B cell (primary cell): ENCODE results near the gene AGTPBP1. TPM values are rescaled to one million over a fixed set of nuclear protein-coding genes. Genes with fewer than 3 reads are reported as not detected.
A peak's percentile ranks its signal among the peaks of the same experiment; 100 is the strongest.

Experiments used
- ATAC-seq: fragments of 200-7000 bp; cut with Tn5 transposase; one replicate; pipeline ENCODE4 v1.10.0; 2021; ENCODE audit warnings: low read depth, mild to moderate bottlenecking, moderate number of reproducible peaks, moderate library complexity
- CTCF ChIA-PET: fragments of 350-600 bp; sonication (Branson Sonifier 250); formaldehyde crosslinking; loops from one replicate; lab custom pipeline; 2021; ENCODE audit warnings: antibody characterized with exemption, inconsistent platforms; lab: Charles Lee
- POLR2A ChIA-PET: fragments of 350-600 bp; sonication (Branson Sonifier 250); formaldehyde crosslinking; loops from one replicate; lab custom pipeline; 2021; ENCODE audit warnings: antibody characterized with exemption; lab: Charles Lee
- DNase-seq: peaks from one replicate; pipeline ENCODE4 v3.0.0; 2013
- H2AFZ ChIP-seq: 2 replicates; pipeline ENCODE4 v1.6.1; 2012; ENCODE audit warnings: mild to moderate bottlenecking, low read depth, low read length; ENCODE audit not compliant: insufficient read depth, poor library complexity, severe bottlenecking
- H3K27ac ChIP-seq, 2 donors: 1 replicate in 1 of 2; 2 replicates in 1 of 2; pipeline ENCODE4 v1.5.1; 2012 to 2013; ENCODE audit warnings: low read length in 2 of 2, mild to moderate bottlenecking in 2 of 2, moderate library complexity in 1 of 2
- H3K27me3 ChIP-seq, 4 experiments: fragments of 200-600 bp in 1 of 4; sonication (generic) in 1 of 4; replicated peaks in 1 of 4; 1 replicate in 2 of 4; 2 replicates in 2 of 4; pipeline versions ENCODE4 v1.6.1 to v1.7.0; 2013 to 2016; ENCODE audit warnings: low read length in 3 of 4, mild to moderate bottlenecking in 2 of 4, mixed read lengths in 1 of 4, moderate library complexity in 1 of 4; ENCODE audit not compliant: insufficient read depth in 4 of 4, control insufficient read depth in 3 of 4; ENCODE audit errors: control extremely low read depth in 1 of 4
- H3K36me3 ChIP-seq, 2 experiments: replicated peaks in 1 of 2; 1 replicate in 1 of 2; 2 replicates in 1 of 2; pipeline versions ENCODE4 v1.6.1 to v1.7.1; 2013; ENCODE audit warnings: low read length in 1 of 2; ENCODE audit not compliant: insufficient read depth in 2 of 2, control insufficient read depth in 1 of 2; ENCODE audit errors: control extremely low read depth in 1 of 2, extremely low read depth in 1 of 2
- H3K4me1 ChIP-seq, 2 donors: fragments of 200-600 bp in 1 of 2; sonication (generic) in 1 of 2; 1 replicate in 1 of 2; 2 replicates in 1 of 2; pipeline versions ENCODE4 v1.5.1 to v1.6.1; 2013 to 2017; ENCODE audit warnings: low read length in 2 of 2; ENCODE audit not compliant: control insufficient read depth in 2 of 2, insufficient read depth in 2 of 2
- H3K4me2 ChIP-seq: replicated peaks from 2 replicates; pipeline ENCODE3; 2012; ENCODE audit warnings: mild to moderate bottlenecking, low read depth, low read length; ENCODE audit not compliant: poor library complexity, severe bottlenecking
- H3K4me3 ChIP-seq, 5 experiments: fragments of 200-600 bp in 1 of 5; sonication (generic) in 1 of 5; 1 replicate in 3 of 5; 2 replicates in 2 of 5; pipeline versions ENCODE4 v1.5.1 to v1.7.0; 2011 to 2016; ENCODE audit warnings: low read length in 4 of 5, mild to moderate bottlenecking in 4 of 5, low read depth in 2 of 5, control low read depth in 1 of 5, moderate library complexity in 1 of 5; ENCODE audit not compliant: insufficient read depth in 1 of 5; ENCODE audit errors: control extremely low read depth in 1 of 5, extremely low read depth in 1 of 5
- H3K79me2 ChIP-seq: fragments of 200-600 bp; sonication (generic); one replicate; pipeline ENCODE4 v1.6.0; 2016; ENCODE audit warnings: low read length; ENCODE audit not compliant: control insufficient read depth, insufficient read depth
- H3K9ac ChIP-seq: fragments of 200-600 bp; sonication (generic); 2 replicates; pipeline ENCODE4 v1.6.1; 2017; ENCODE audit warnings: mild to moderate bottlenecking, low read length, moderate library complexity
- H3K9me3 ChIP-seq, 3 donors: one replicate each; pipeline versions ENCODE4 v1.6.1 to v1.7.1; 2013; ENCODE audit warnings: low read length in 2 of 3; ENCODE audit not compliant: control insufficient read depth in 2 of 3, insufficient read depth in 1 of 3; ENCODE audit errors: control extremely low read depth in 1 of 3
- H4K20me1 ChIP-seq: 2 replicates; pipeline ENCODE4 v1.6.0; 2012; ENCODE audit warnings: mild to moderate bottlenecking, low read length; ENCODE audit not compliant: insufficient read depth, control insufficient read depth, poor library complexity, severe bottlenecking
- H3K27ac Mint-ChIP-seq: one replicate; pipeline ENCODE4 v1.8.0; 2021; ENCODE audit warnings: mixed read lengths
- H3K27me3 Mint-ChIP-seq: one replicate; pipeline ENCODE4 v1.8.0; 2021; ENCODE audit warnings: mixed read lengths
- H3K4me1 Mint-ChIP-seq: one replicate; pipeline ENCODE4 v1.8.0; 2021; ENCODE audit warnings: mixed read lengths
- H3K4me3 Mint-ChIP-seq: one replicate; pipeline ENCODE4 v1.8.0; 2021; ENCODE audit warnings: mixed read lengths
- H3K9me3 Mint-ChIP-seq: one replicate; pipeline ENCODE4 v1.8.0; 2022; ENCODE audit warnings: mixed read lengths; ENCODE audit not compliant: insufficient read depth
- CTCF ChIP-seq: fragments of 200-600 bp; IDR thresholded peaks from one replicate; pipeline ENCODE4 v1.8.0; 2022; ENCODE audit warnings: antibody characterized with exemption, mild to moderate bottlenecking
- EZH2 ChIP-seq: IDR thresholded peaks from 2 replicates; pipeline ENCODE4 v1.6.1; 2012; ENCODE audit warnings: borderline replicate concordance, low read depth, mild to moderate bottlenecking, moderate library complexity, low read length; ENCODE audit not compliant: insufficient read depth, poor library complexity, severe bottlenecking
- WGBS: methylation state at CpG from one replicate; pipeline ENCODE4 v1.1.5; 2013; ENCODE audit warnings: missing lambda C conversion rate; ENCODE audit not compliant: insufficient coverage; 5-methylcytosine and 5-hydroxymethylcytosine counted together
- intact Hi-C: fragments of 100-400 bp; cut with micrococcal nuclease; formaldehyde crosslinking; loops from one replicate; pipeline ENCODE4 v1.10.0; 2022
- polyA plus RNA-seq: library from polyadenylated mRNA; depleted of rRNA; stranded (reverse); fragments of >200 nt; gene quantifications from 2 replicates; pipeline ENCODE4 v1.2.3, GENCODE V29; 2012
- total RNA-seq, 2 donors: library from RNA; stranded (reverse); fragments of 120-200 nt in 1 of 2; gene quantifications; 1 replicate in 1 of 2; 2 replicates in 1 of 2; pipeline versions ENCODE4 v1.2.3 to v1.2.4, GENCODE V29; 2013 to 2022

AGTPBP1 gene
- total and polyA plus RNA-seq, 2 donors (not counting 1 experiment from before 2014, with no cell fraction given): 7.5 to 33.1 TPM

GRCh38 chr9:85523202-85523601 lies 218.6 kb downstream of the AGTPBP1 start:
- H3K27me3 Mint-ChIP-seq: peaks cover 51% of the 10 kb centered on the region
- H3K79me2 ChIP-seq: no peaks in the 10 kb centered on the region
- H3K27me3 ChIP-seq: peaks cover 0 to 33% (median 2%) of the 10 kb centered on the region in 4 experiments
- no peaks in the 10 kb centered on the region for H3K36me3 ChIP-seq
- 62% methylated on average over 9 of the region's 9 CpGs for WGBS
- peak overlapping the region; percentile 59 for H3K4me2 ChIP-seq
- peaks cover 5 to 8% of the 10 kb centered on the region in 2 donors for H3K4me1 ChIP-seq
- H3K9ac ChIP-seq: no peak overlapping the region
- CTCF ChIA-PET: no interaction called here
- no peak overlapping the region for H3K27ac ChIP-seq
- no peak overlapping the region for H3K4me3 Mint-ChIP-seq
- H3K4me3 ChIP-seq: no peak overlapping the region
- intact Hi-C loops: no loop called here
- ATAC-seq (no peak), DNase-seq (no peak)
- no peak overlapping the region for H3K27ac Mint-ChIP-seq
- no peak overlapping the region for H2AFZ ChIP-seq
- POLR2A ChIA-PET: no interaction called here
- peaks cover 2% of the 10 kb centered on the region for H3K9me3 Mint-ChIP-seq
- no peaks in the 10 kb centered on the region for H4K20me1 ChIP-seq
- peaks cover 0 to 9% (median 0%) of the 10 kb centered on the region in 3 donors for H3K9me3 ChIP-seq
- TF ChIP-seq CTCF (no peak), EZH2 (no peak)
- peaks cover 12% of the 10 kb centered on the region for H3K4me1 Mint-ChIP-seq

- CTCF ChIA-PET: no interaction called here
- ATAC-seq: no peak
- peak overlapping the region; percentile 66 for H2AFZ ChIP-seq
- Mint-ChIP-seq H3K27ac (no peak overlapping the region), H3K4me1 (peaks cover 12% of the 10 kb centered on the region), H3K9me3 (peaks cover 2% of the 10 kb centered on the region), H3K27me3 (peaks cover 52% of the 10 kb centered on the region), H3K4me3 (peak overlapping the region; percentile 59)
- H3K79me2 ChIP-seq: no peaks in the 10 kb centered on the region
- peaks cover 0 to 7% (median 0%) of the 10 kb centered on the region in 3 donors for H3K9me3 ChIP-seq
- intact Hi-C loops: no loop called here
- DNase-seq: no peak
- peaks cover 5 to 8% of the 10 kb centered on the region in 2 donors for H3K4me1 ChIP-seq
- no peak overlapping the region for H3K27ac ChIP-seq
- H3K27me3 ChIP-seq: peaks cover 0 to 33% (median 2%) of the 10 kb centered on the region in 4 experiments
- TF ChIP-seq EZH2: no peak
- no peak for TF ChIP-seq CTCF
- H3K9ac ChIP-seq: no peak overlapping the region
- H3K4me2 ChIP-seq: peak overlapping the region; percentile 59
- no peaks in the 10 kb centered on the region for H4K20me1 ChIP-seq
- no peaks in the 10 kb centered on the region for H3K36me3 ChIP-seq
- H3K4me3 ChIP-seq: no peak overlapping the region
- POLR2A ChIA-PET: no interaction called here
- 2% methylated on average over 43 of the region's 55 CpGs for WGBS
Measured at GRCh38 chr9:85522459-85523092, 219.2 kb downstream of the AGTPBP1 start.
